SKM-1 (cell line): ENCODE data around the gene FCRL6.

Source experiments
- DNase-seq: peaks from one replicate; lab custom pipeline; 2025; ENCODE audit not compliant: unreplicated experiment; lab: John Stamatoyannopoulos, UW

FCRL6 gene

DNA sequence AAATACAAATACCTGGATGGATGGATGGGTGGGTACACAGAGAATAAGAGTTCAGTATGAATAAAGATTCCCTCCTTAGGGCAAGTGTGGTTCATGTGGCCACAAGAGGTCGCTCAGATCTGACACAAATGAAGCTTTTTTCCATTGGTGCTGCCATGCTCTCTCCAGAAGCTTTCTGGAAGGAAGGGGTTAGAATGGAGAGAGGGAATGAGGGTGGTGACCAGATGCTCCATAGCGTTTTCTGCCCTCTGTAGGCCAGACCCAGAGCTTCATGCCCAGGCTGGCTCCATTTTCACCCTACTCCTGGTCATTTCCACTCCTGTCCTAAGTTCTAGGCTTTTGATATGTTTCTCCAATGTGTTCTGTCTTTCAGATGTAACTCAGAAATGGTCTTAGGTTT lies 3.3 kb upstream of the FCRL6 start:
- DNase-seq: peak; percentile 80

GRCh38 chr1:159799446-159799985 lies 2.6 kb upstream of the FCRL6 start:
- DNase-seq: no peak

- peak; percentile 83 for DNase-seq
These were observed 1.8 kb upstream of the FCRL6 start for GRCh38 chr1:159800177-159800930.

- DNase-seq: no peak
These were observed 2.0 kb downstream of the FCRL6 start for GRCh38 chr1:159803956-159804689.

GRCh38 chr1:159804924-159805323 lies 2.8 kb downstream of the FCRL6 start:
- no peak for DNase-seq

GRCh38 chr1:159815926-159816325 lies 13.8 kb downstream of the FCRL6 start:
- no peak for DNase-seq

GRCh38 chr1:159817276-159818041 lies 15.3 kb downstream of the FCRL6 start:
- no peak for DNase-seq

DNA sequence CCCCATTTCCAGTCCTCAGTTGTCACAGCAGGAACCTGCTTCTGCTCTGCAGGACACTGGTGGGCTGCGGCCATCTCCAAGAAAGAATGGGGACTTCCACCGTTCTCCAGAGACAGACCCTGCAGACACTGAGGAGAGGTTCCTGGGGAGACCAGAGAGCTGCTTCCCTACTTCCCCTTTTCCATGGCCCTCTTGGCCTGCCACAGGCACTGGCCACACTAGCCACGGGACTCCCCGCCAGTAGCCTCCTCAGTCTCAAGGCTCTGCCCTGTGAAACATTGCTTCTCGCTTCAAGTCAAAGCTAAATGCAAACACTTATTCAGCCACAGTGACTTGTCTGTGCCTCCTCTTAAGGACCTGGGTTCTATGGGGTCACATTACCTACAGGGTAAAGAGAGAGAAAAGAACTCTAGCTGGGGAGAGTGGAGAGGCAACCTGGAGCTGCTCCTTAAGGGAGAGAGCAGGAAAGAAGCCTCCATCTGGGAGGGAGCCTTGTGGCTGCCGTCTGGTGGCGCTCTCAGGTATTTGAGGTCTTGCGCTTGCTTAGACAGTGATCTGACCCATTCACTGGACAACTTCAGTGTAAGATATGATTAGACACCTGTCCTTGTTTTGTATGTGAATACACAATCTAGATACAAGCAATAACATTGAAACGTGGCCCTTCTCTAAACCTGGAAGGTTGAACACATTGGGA lies 19.2 kb downstream of the FCRL6 start:
- DNase-seq: peak; percentile 20

DNA sequence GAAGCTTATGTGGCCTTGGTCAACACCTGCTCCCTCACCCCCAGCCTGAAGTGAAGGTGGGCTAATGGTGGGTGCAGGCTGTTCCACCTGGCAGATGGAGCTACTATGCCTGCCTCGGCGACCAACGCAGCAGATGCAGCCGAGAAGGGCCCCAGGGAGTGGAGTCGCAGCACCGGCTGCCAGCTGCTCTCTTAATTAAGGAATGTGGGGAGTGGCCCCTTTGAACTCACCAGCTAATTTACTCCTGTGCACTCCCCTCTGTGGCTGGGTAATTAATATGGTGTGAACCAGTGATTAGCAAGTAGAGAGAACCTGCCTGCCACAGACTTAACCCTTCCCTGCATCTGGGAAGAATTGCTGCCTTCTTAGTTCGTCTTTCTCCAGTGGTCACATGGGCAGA lies 21.2 kb downstream of the FCRL6 start:
- DNase-seq: no peak

GRCh38 chr1:159825564-159825963 lies 23.4 kb downstream of the FCRL6 start:
- no peak for DNase-seq

- DNase-seq: peak; percentile 80
These were observed 24.4 kb downstream of the FCRL6 start, which contains the start of gene SLAMF8 for GRCh38 chr1:159826441-159827101. SLAMF8 (plus strand) TSS chr1:159826873; CDS start chr1:159826899, 26 bp downstream.

GRCh38 chr1:159827102-159827490 lies 24.9 kb downstream of the FCRL6 start:
- no peak for DNase-seq

- no peak for DNase-seq
These were observed 25.4 kb downstream of the FCRL6 start for GRCh38 chr1:159827549-159827948.

- DNase-seq: no peak
These were observed 26.0 kb downstream of the FCRL6 start for GRCh38 chr1:159828176-159828575.

DNA sequence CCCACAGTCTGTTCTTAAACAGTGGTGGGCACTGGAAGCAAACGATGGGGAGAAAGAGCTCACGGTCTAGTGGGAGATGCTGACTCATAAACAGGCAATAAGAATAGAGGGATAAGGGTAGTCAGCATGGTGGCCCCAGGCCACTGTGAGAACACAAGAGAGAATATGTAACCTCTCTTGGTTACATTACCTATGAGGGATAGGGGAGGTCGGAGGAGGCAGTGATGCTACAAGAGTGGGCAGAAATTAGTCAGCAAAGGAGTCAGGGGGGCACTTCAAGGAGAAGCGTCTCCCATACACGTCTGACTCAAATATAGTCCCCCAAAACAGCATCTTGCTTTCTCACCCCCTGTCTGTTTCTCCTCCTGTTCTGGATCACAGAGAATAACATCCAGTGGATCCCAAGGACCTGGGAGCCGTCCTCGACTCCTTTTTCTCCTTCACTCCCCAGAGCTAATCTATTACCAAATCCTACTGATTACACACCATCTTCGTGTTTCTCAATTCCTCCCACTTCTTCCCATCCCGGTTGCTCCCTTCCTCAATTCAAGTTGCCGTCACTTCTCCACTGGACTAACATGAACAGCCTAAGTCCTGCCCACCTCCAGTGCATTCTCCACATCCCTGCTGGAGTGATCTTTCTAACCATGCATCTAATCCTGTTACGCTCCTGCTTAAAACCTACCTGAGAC lies 26.6 kb downstream of the FCRL6 start:
- DNase-seq: no peak

- peak; percentile 96 for DNase-seq
These were observed 27.1 kb downstream of the FCRL6 start for GRCh38 chr1:159829273-159829634.

DNA sequence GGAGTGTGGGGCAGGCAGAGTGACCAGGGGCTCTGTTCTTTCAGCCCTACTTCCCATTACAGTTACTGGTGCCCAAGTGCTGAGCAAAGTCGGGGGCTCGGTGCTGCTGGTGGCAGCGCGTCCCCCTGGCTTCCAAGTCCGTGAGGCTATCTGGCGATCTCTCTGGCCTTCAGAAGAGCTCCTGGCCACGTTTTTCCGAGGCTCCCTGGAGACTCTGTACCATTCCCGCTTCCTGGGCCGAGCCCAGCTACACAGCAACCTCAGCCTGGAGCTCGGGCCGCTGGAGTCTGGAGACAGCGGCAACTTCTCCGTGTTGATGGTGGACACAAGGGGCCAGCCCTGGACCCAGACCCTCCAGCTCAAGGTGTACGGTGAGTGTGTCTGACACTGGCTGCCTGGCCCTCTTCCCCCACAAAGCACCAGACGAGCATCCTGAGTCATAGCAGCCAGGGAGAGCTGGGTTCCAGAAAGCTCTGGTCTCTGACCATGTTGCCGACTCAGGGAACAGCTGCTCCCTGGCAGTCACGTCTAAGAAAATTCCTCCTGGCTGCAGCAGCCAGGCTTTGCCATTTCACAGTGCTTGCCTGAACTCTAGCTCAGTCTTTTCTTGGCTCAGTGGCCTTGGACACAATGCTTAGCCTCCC lies 27.8 kb downstream of the FCRL6 start:
- DNase-seq: no peak

DNA sequence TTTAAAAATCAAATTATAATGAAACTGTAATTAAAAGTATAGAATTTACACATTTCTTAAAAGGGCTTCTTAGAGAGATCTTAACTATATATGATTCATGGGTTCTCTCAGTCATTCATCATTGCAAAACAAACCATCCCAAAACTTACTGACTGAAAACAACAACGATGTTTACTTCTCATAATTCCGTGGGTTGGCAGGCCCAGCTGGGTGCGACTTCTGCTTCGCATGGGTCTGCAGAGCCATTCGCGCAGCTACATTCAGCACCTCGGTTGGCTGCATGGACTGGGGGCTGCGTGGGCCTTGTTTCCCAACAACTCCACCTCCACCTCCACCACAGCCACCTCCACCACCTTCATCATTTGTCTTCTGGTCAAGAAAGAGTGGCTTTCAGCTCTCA lies 28.6 kb downstream of the FCRL6 start:
- DNase-seq: no peak

GRCh38 chr1:159831412-159832141 lies 29.4 kb downstream of the FCRL6 start:
- no peak for DNase-seq
